ENCODE data around the gene HSPB3.
"Not testable (repeated sequence)": the region's sequence is repeated elsewhere in the genome, so short reads cannot be mapped to it uniquely, and the experiment has no call there.

GRCh38 chr5:54420511-54420910 lies 35.0 kb upstream of the HSPB3 start:
- TF ChIP-seq CTCF, POLR2A (IDR thresholded peaks at IDR 0.05): not testable (repeated sequence)

All from ovary (tissue), 3 donors.